SU-DHL-6 (cell line): Measurements from ENCODE around the gene BCKDK.

Experiments used
- H2AFZ ChIP-seq: fragments of 200-600 bp; sonication (generic); 2 replicates; pipeline ENCODE4 v1.6.1; 2014; ENCODE audit warnings: low read depth, mild to moderate bottlenecking, moderate library complexity, mixed read lengths, antibody characterized with exemption, low read length; ENCODE audit not compliant: severe bottlenecking
- H3F3A ChIP-seq: fragments of 200-600 bp; shearing (Covaris generic); 2 replicates; pipeline ENCODE4 v1.6.0; 2016; ENCODE audit warnings: antibody characterized with exemption, mild to moderate bottlenecking; ENCODE audit not compliant: insufficient read depth
- H3K27ac ChIP-seq: fragments of 200-600 bp; sonication (generic); 2 replicates; pipeline ENCODE4 v1.5.1; 2016; ENCODE audit warnings: low read depth, mild to moderate bottlenecking, low read length, moderate library complexity, mixed read lengths
- H3K27me3 ChIP-seq: fragments of 200-600 bp; sonication (generic), shearing (Covaris generic); 2 replicates; pipeline ENCODE4 v1.6.0; 2014; ENCODE audit warnings: mild to moderate bottlenecking, low read length
- H3K36me3 ChIP-seq: fragments of 200-600 bp; sonication (generic); 2 replicates; pipeline ENCODE4 v1.6.1; 2014; ENCODE audit warnings: mild to moderate bottlenecking, low read length, mixed read lengths
- H3K4me2 ChIP-seq: fragments of 300-600, 200-600 bp; shearing (Covaris generic), sonication (generic); 2 replicates; pipeline ENCODE4 v1.6.0; 2014; ENCODE audit warnings: low read length, low read depth, mild to moderate bottlenecking; ENCODE audit not compliant: poor library complexity, severe bottlenecking
- H3K4me3 ChIP-seq: fragments of 200-600 bp; sonication (generic); 2 replicates; pipeline ENCODE4 v1.5.1; 2014; ENCODE audit warnings: antibody characterized with exemption, low read length, mild to moderate bottlenecking, mixed read lengths; ENCODE audit not compliant: insufficient read depth, poor library complexity, severe bottlenecking
- H3K79me2 ChIP-seq: fragments of 200-600 bp; sonication (generic); 2 replicates; pipeline ENCODE4 v1.6.1; 2014; ENCODE audit warnings: mild to moderate bottlenecking, low read length, moderate library complexity; ENCODE audit not compliant: insufficient read depth
- H3K9ac ChIP-seq: fragments of 200-600 bp; sonication (generic); 2 replicates; pipeline ENCODE4 v1.7.0; 2014; ENCODE audit warnings: mild to moderate bottlenecking, low read length
- H3K9me2 ChIP-seq: fragments of 200-600 bp; sonication (generic); replicated peaks from 2 replicates; pipeline ENCODE4 v1.6.1; 2014; ENCODE audit warnings: low read length; ENCODE audit not compliant: insufficient read depth
- H3K9me3 ChIP-seq: fragments of 200-600 bp; sonication (generic); 2 replicates; pipeline ENCODE4 v1.6.1; 2014; ENCODE audit warnings: low read length, mixed read lengths; ENCODE audit not compliant: insufficient read depth
- H4K20me1 ChIP-seq: fragments of 200-600 bp; sonication (generic); 2 replicates; pipeline ENCODE4 v1.6.1; 2014; ENCODE audit warnings: low read depth, mild to moderate bottlenecking, antibody characterized with exemption, low read length, moderate library complexity, mixed read lengths
- EZH2phosphoT487 ChIP-seq: fragments of 200-600 bp; sonication (generic), shearing (Covaris generic); conservative IDR thresholded peaks from 2 replicates; pipeline ENCODE4 v1.6.1; 2018; ENCODE audit warnings: mild to moderate bottlenecking, antibody characterized with exemption, low read length, moderate library complexity, mixed read lengths
- TF ChIP-seq, protein P1 (sequence below): fragments of 200-600 bp; sonication (generic); IDR thresholded peaks from one replicate; pipeline ENCODE4 v1.5.1; 2017; ENCODE audit warnings: antibody characterized with exemption, mild to moderate bottlenecking, low read length, moderate library complexity; ENCODE audit not compliant: insufficient read depth, poor library complexity, severe bottlenecking

Gene BCKDK

DNA sequence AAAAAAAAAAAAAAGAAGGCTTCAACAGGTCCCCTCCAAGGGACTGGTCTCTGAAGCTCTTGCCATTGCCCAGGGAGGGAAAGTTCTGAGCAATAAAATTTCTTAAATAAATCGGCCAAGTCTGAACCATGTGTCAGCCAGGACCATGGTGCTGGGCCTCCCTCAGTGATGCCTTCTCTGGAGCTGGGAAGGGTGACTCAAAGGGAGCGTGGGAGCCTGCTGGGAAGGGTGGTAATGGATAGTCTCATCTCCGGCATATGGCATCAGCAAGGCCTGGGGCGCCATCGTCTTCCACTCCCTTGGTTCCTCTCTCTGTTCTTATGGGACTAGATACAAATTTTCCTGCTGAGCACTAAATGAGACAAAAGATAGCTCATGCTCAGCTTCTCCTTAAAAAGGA is 15.9 kb upstream of the BCKDK start:
- no peak overlapping the region for H3K4me3 ChIP-seq
- H3K27me3 ChIP-seq, result no peaks in the 10 kb centered on the region
- H3K9me2 ChIP-seq, result no peaks in the 10 kb centered on the region
- peaks cover 10% of the 10 kb centered on the region for H3F3A ChIP-seq
- peaks cover 2% of the 10 kb centered on the region; the same call in 1 of the 2 replicates for H4K20me1 ChIP-seq
- no peak overlapping the region for H3K27ac ChIP-seq
- peaks cover 20% of the 10 kb centered on the region for H3K79me2 ChIP-seq
- TF ChIP-seq, protein P1, sequence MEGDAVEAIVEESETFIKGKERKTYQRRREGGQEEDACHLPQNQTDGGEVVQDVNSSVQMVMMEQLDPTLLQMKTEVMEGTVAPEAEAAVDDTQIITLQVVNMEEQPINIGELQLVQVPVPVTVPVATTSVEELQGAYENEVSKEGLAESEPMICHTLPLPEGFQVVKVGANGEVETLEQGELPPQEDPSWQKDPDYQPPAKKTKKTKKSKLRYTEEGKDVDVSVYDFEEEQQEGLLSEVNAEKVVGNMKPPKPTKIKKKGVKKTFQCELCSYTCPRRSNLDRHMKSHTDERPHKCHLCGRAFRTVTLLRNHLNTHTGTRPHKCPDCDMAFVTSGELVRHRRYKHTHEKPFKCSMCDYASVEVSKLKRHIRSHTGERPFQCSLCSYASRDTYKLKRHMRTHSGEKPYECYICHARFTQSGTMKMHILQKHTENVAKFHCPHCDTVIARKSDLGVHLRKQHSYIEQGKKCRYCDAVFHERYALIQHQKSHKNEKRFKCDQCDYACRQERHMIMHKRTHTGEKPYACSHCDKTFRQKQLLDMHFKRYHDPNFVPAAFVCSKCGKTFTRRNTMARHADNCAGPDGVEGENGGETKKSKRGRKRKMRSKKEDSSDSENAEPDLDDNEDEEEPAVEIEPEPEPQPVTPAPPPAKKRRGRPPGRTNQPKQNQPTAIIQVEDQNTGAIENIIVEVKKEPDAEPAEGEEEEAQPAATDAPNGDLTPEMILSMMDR, result no peak
- TF ChIP-seq EZH2phosphoT487, result no peak
- H3K36me3 ChIP-seq, result no peaks in the 10 kb centered on the region
- no peak overlapping the region for H3K4me2 ChIP-seq
- no peak overlapping the region for H2AFZ ChIP-seq
- no peak overlapping the region for H3K9ac ChIP-seq
- no peaks in the 10 kb centered on the region for H3K9me3 ChIP-seq

GRCh38 chr16:31093132-31093703 is 15.0 kb upstream of the BCKDK start:
- no peaks in the 10 kb centered on the region for H3K27me3 ChIP-seq
- H3K4me2 ChIP-seq, result peak overlapping the region; percentile 72
- H3K9ac ChIP-seq, result peak overlapping the region; percentile 73
- no peaks in the 10 kb centered on the region for H3K36me3 ChIP-seq
- peaks cover 2% of the 10 kb centered on the region; the same call in 1 of the 2 replicates for H4K20me1 ChIP-seq
- peak overlapping the region; percentile 76; the same call in 1 of the 2 replicates for H3K27ac ChIP-seq
- peaks cover 20% of the 10 kb centered on the region for H3K79me2 ChIP-seq
- H3K9me2 ChIP-seq, result no peaks in the 10 kb centered on the region
- no peak overlapping the region for H2AFZ ChIP-seq
- H3K4me3 ChIP-seq, result peak overlapping the region; percentile 82
- peaks cover 10% of the 10 kb centered on the region for H3F3A ChIP-seq
- TF ChIP-seq, protein P1, result no peak
- TF ChIP-seq EZH2phosphoT487, result no peak
- H3K9me3 ChIP-seq, result no peaks in the 10 kb centered on the region

DNA sequence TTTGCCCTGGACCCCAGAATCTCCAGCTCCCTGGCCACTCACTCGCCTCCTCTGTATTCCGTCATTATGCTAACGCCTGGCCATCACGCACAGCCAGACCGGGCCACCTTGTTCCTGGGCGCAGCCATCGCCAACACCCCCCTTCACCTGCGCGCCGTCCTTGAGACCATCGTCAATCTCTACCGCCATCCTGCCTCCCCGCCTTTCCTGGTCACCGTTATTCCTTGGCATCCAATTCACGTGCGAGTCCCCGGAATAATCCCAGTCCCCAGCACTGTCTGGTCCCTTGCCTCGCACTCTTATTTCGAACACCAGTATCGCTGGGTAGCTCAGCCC is 14.1 kb upstream of the BCKDK start:
- H3F3A ChIP-seq, result peaks cover 10% of the 10 kb centered on the region
- peak overlapping the region; percentile 98 for H2AFZ ChIP-seq
- H3K9ac ChIP-seq, result peak overlapping the region; percentile 73
- no peaks in the 10 kb centered on the region for H3K27me3 ChIP-seq
- H3K36me3 ChIP-seq, result no peaks in the 10 kb centered on the region
- TF ChIP-seq, protein P1, result no peak
- no peak for TF ChIP-seq EZH2phosphoT487
- H3K4me2 ChIP-seq, result peak overlapping the region; percentile 72
- H3K79me2 ChIP-seq, result peaks cover 20% of the 10 kb centered on the region
- H3K4me3 ChIP-seq, result peak overlapping the region; percentile 82
- no peaks in the 10 kb centered on the region for H3K9me3 ChIP-seq
- H3K9me2 ChIP-seq, result no peaks in the 10 kb centered on the region
- H3K27ac ChIP-seq, result peak overlapping the region; percentile 76
- H4K20me1 ChIP-seq, result peaks cover 2% of the 10 kb centered on the region; the same call in 1 of the 2 replicates
